ENCODE data around the gene TAP2. TPM values are rescaled to one million over a fixed set of nuclear protein-coding genes. Genes with fewer than 3 reads are reported as not detected.

TAP2 gene
- total RNA-seq, 2 donors from 2014 or later: 118 to 128 TPM

Other genes starting within 250 kb of the TAP2 start
- gene HLA-DRB1, start 248.9 kb downstream of the TAP2 start, total RNA-seq: 1 to 10 TPM; 4.4 to 9.5 TPM
- gene HLA-DQA1, start 201.3 kb downstream of the TAP2 start, total RNA-seq: 1 to 10 TPM in 1 of 2 donors, not detected in 1; 1.7 TPM
- 10 to 100 TPM in 1 of 2 donors, not detected in 1; 34.7 TPM for gene HLA-DQB1, start 172.1 kb downstream of the TAP2 start, total RNA-seq
- gene HLA-DQA2, start 97.3 kb downstream of the TAP2 start, total RNA-seq: not detected
- gene HLA-DQB2, start 75.2 kb downstream of the TAP2 start, total RNA-seq: under 1 TPM in 1 of 2 donors, not detected in 1; 0.54 TPM
- 1 to 10 TPM; 3.8 to 4.0 TPM for gene HLA-DOB, start 21.7 kb downstream of the TAP2 start, total RNA-seq
- gene PSMB8, start 5.3 kb upstream of the TAP2 start, total RNA-seq: 100 to 1,000 TPM; 334 to 353 TPM
- gene TAP1, start 15.0 kb upstream of the TAP2 start, total RNA-seq: 100 to 1,000 TPM; 234 to 319 TPM
- 100 to 1,000 TPM; 202 to 262 TPM for gene PSMB9, start 15.5 kb upstream of the TAP2 start, total RNA-seq
- 1 to 10 TPM; 2.8 to 4.5 TPM for gene HLA-DMB, start 102.3 kb upstream of the TAP2 start, total RNA-seq
- gene HLA-DMA, start 114.4 kb upstream of the TAP2 start, total RNA-seq: 10 to 100 TPM; 23.0 to 33.5 TPM
- 100 to 1,000 TPM; 216 to 254 TPM for gene BRD2, start 129.9 kb upstream of the TAP2 start, total RNA-seq
- gene HLA-DOA, start 170.9 kb upstream of the TAP2 start, total RNA-seq: 1 to 10 TPM; 1.8 to 3.2 TPM
- gene HLA-DPA1, start 234.9 kb upstream of the TAP2 start, total RNA-seq: 10 to 100 TPM; 24.4 to 45.8 TPM
- gene HLA-DPB1, start 237.3 kb upstream of the TAP2 start, total RNA-seq: 10 to 100 TPM; 10.6 to 39.0 TPM